ENCODE results near the gene SNX14. TPM values are rescaled to one million over a fixed set of nuclear protein-coding genes. Genes with fewer than 3 reads are reported as not detected.
"Not testable (repeated sequence)": the region's sequence is repeated elsewhere in the genome, so short reads cannot be mapped to it uniquely, and the experiment has no call there.

The SNX14 gene
- total and polyA plus RNA-seq, 7 donors, result 13.4 to 29.9 (median 17.5) TPM

GRCh38 chr6:85547719-85548118 is 45.9 kb downstream of the SNX14 start:
- ATAC-seq (no peak), DNase-seq (no peak)
- Histone ChIP-seq H3K27me3 (ENCODE audit: insufficient read depth in 3 of 3, low read length in 2 of 3) (no peaks in the 10 kb centered on the region), H3K4me1 (no peaks in the 10 kb centered on the region), H3K36me3 (ENCODE audit: insufficient read depth in 1 of 2, low read depth in 1 of 2) (peaks cover 0 to 61% of the 10 kb centered on the region in 2 donors), H3K4me3 (no peak overlapping the region), H3K27ac (no peak overlapping the region), H3K9me3 (no peaks in the 10 kb centered on the region)
- TF ChIP-seq CTCF (IDR thresholded peaks at IDR 0.05), result no peak
- intact Hi-C loops (cut with DNase I), result no loop called here

- Histone ChIP-seq H3K4me3 (no peak overlapping the region), H3K27ac (no peak overlapping the region), H3K4me1 (no peaks in the 10 kb centered on the region), H3K9me3 (no peaks in the 10 kb centered on the region), H3K36me3 (ENCODE audit: insufficient read depth in 1 of 2, low read depth in 1 of 2) (peaks cover 0 to 78% of the 10 kb centered on the region in 2 donors), H3K27me3 (ENCODE audit: insufficient read depth in 3 of 3, low read length in 2 of 3) (no peaks in the 10 kb centered on the region)
- 92 to 100% (median 97%) methylated on average over 1 of the region's 1 CpG for WGBS, 3 donors
- ATAC-seq (no peak), DNase-seq (no peak)
- no peak for TF ChIP-seq CTCF (IDR thresholded peaks at IDR 0.05)
- intact Hi-C loops (cut with DNase I), result loop anchor here in 1 of 2 donors (5.0 kb wide), 1 partner anchor 323 kb away; no protein-coding TSS in a partner anchor
These were observed 48.9 kb downstream of the SNX14 start for GRCh38 chr6:85544776-85545175.

- Histone ChIP-seq H3K4me3 (no peak overlapping the region), H3K27me3 (ENCODE audit: insufficient read depth in 3 of 3, low read length in 2 of 3) (no peaks in the 10 kb centered on the region), H3K27ac (no peak overlapping the region), H3K9me3 (no peaks in the 10 kb centered on the region), H3K36me3 (ENCODE audit: insufficient read depth in 1 of 2, low read depth in 1 of 2) (peaks cover 7 to 53% of the 10 kb centered on the region in 2 donors), H3K4me1 (no peaks in the 10 kb centered on the region)
- no peak for DNase-seq
- WGBS, 3 donors, result 54 to 67% (median 59%) methylated on average over 2 of the region's 2 CpGs
- ATAC-seq, result no peak
- peak; percentile 61 for TF ChIP-seq CTCF (IDR thresholded peaks at IDR 0.05)
- intact Hi-C loops (cut with DNase I), result no loop called here
These were observed 56.6 kb downstream of the SNX14 start for GRCh38 chr6:85537055-85537494.

- H3K27ac ChIP-seq; ATAC-seq; H3K9me3 ChIP-seq; intact Hi-C loops (cut with DNase I); DNase-seq; H3K4me3 ChIP-seq; H3K27me3 ChIP-seq (ENCODE audit: insufficient read depth in 3 of 3, low read length in 2 of 3); H3K4me1 ChIP-seq: not testable (repeated sequence)
- 71 to 88% (median 77%) methylated on average over 2 of the region's 2 CpGs for WGBS, 3 donors
- H3K36me3 ChIP-seq (ENCODE audit: insufficient read depth in 1 of 2, low read depth in 1 of 2), result peaks cover 0 to 89% of the 10 kb centered on the region in 2 donors
These were observed 69.4 kb downstream of the SNX14 start for GRCh38 chr6:85524281-85524680.

- ATAC-seq, result no peak
- Histone ChIP-seq H3K9me3 (no peaks in the 10 kb centered on the region), H3K36me3 (ENCODE audit: insufficient read depth in 1 of 2, low read depth in 1 of 2) (peaks cover 11 to 87% of the 10 kb centered on the region in 2 donors), H3K4me3 (no peak overlapping the region), H3K4me1 (no peaks in the 10 kb centered on the region), H3K27me3 (ENCODE audit: insufficient read depth in 3 of 3, low read length in 2 of 3) (no peaks in the 10 kb centered on the region), H3K27ac (no peak overlapping the region)
- intact Hi-C loops (cut with DNase I), result no loop called here
- DNase-seq, result no peak
- TF ChIP-seq CTCF (IDR thresholded peaks at IDR 0.05), result no peak
These were observed 77.5 kb downstream of the SNX14 start for GRCh38 chr6:85516168-85516567.

Data from psoas muscle (tissue), 8 donors.